Activated CD4-positive, alpha-beta T cell treated with anti-CD3 and anti-CD28 coated beads, Interleukin-2, amount 50 U/mL, for 48 hours (primary cell): ENCODE measurements around the gene CARTPT.

Source experiments
- DNase-seq, 2 experiments: peaks; one replicate each; pipeline ENCODE4 v3.0.0-alpha.2; 2020

The CARTPT gene

GRCh38 chr5:71719063-71719964 lies at the start of gene CARTPT:
Gene CARTPT, plus strand, starts transcription at chr5:71719275. Its CDS starts 19 bp downstream, at chr5:71719294.
- no peak for DNase-seq

- DNase-seq = no peak
Measured at GRCh38 chr5:71677977-71678376, 41.1 kb upstream of the CARTPT start.

DNA sequence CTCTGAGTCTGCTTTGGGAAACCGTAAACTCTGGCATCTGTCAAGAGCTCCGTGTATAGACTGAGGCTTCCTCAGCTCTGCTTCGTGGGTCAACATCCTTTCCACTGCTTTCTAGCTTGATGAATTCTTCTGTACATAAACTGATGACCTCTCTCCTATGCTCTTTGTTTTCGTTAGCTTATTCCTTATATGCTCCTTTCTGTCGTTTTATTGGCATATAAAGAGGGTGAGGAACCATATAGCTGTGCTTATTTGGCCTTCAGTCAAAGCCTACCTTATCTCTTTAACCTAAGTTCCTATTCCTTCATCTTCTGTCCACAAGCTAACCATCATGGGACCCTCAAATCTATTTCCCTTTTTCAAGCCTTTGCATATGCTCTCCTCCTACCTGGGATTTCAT lies 39.4 kb upstream of the CARTPT start:
- no peak for DNase-seq

DNA sequence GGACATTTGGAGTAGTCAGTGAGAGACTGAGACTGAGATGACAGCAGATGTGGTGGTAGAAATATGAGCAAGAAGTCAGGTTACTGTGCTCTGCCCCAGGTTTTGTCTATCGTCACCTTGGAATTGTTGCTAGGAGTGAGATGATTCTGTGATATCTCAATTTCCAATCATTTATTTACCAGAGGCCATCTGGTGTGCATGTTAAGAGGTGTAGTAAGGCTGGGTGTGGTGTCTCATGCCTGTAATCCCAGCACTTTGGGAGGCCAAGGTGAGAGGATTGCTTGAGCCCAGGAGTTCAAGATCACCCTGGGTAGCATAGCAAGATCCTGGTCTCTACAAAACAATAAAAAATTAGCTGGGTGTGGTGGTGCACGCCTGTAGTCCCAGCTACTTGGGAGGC lies 38.6 kb upstream of the CARTPT start:
- DNase-seq = no peak

DNA sequence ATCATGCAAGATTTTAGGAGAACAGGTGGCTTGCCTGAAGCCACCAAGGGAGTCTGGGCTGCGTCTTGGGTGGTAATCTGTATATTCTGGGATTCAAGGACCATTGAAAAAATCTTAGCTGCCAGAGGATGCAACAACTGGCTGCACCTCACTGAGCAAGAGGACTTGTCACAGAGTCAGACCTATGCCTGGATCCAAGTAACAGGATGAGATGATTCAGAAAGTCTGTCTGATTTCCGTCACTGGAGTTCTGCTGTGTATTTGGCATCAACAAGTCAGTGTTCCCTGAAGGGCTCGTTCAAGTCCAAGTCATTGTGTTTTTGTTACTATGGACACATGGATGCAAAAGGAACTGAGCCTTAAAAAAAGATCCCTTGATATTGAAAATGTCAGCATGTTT lies 37.8 kb upstream of the CARTPT start:
- DNase-seq = no peak

DNA sequence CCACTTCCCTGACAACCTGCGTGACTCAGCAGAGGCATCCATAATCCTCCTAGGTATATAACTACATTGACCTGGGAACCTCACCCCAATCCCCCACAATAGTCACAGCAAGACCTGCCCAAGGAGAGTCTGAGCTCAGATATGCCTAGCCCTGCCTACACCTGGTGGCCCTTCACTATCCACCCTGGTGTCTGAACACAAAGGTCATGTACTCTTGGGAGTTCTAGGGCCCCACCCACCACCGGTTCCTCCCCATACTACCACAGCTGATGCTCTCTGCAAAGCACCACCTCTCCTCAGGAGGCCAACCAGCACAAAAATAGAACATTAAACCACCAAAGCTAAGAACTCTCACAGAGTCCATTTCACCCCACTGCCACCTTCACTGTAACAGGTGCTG lies 34.8 kb upstream of the CARTPT start:
- DNase-seq = no peak

DNA sequence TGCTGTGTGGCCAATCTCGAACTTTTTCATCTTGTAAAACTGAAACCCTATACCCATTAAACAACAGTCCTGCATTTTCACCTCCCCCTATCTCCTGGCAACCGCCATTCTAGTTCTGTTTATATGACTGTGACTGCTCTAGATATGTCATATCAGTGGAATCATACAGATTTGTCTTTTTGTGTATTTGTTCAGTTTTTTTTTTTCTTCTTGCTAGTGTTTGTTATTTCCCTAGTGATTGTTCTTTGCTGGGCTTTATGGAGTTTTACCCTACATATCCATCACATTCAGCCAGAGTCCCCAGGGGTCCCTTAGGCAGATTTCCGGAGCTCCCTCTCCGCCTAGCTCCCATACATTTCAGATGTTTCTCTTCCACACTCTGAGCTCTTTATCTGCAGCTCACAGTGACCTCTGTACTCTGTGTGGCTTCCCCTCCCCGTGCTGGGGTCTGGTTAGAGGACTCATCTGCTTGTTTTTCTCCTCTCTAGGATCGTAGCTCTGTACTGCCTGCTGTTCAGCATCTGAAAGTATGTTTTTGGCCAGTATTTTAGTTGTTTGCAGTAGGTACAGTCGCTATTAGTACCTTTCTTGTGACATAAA lies 25.1 kb upstream of the CARTPT start:
- DNase-seq = no peak

- no peak for DNase-seq
Measured at GRCh38 chr5:71695071-71695470, 24.0 kb upstream of the CARTPT start.

- no peak for DNase-seq
Measured at GRCh38 chr5:71695595-71695994, 23.5 kb upstream of the CARTPT start.

DNA sequence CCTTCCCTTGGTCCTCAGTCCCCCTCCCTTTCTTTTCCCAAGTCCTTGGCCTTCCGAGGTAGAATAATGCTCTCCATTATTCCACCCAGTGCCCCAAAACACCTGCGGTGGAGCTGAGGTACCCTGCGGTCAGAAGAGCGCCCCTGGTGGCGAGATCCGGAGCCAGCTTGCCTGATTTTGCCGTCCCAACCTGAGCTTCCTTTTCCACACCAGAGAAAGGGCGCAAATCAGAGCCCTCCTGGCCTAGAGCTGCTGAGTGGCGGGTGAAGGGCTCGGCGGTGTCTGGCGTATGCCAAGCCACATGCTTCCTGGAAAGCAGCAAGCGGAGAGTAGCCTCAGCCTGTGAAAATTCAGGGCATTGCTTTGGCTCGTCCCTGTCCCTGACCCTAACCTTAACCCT lies 21.1 kb upstream of the CARTPT start:
- DNase-seq = no peak

DNA sequence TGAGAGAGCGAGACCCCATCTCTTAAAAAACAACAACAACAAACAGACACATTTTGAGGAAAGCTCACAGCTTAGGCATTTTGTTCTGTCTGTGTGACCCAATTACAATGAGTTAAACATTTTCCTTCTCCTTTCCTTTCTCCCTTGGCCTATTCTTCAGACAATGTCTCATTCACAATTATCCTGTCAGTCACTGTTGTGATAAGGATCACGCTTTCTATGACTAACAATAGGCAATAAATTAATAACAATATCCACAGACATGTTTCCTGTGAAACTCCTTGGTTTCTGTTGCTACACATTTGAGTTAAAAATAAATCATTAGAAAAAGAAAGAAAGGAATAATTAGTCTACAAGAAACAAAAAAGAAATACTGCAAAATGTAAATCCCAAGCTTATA lies 19.8 kb upstream of the CARTPT start:
- DNase-seq = no peak

DNA sequence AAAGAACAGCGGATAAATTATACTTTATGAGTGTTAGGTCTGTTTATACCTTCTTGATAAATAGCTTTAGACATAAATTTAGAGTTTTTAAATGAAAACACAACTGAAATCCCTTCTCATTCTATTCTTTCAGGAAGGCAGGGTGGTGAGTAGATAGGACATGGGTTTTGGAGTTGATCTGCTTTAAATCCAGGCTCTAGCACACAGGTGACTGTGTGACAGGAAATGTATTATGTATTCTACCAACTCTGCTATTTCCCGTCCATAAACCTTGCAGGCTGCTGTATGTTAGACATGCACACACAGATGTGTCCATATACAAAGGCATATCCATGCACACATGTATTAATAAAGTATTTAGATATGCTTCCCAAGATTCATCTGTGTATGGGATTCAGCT lies 19.3 kb upstream of the CARTPT start:
- no peak for DNase-seq

DNA sequence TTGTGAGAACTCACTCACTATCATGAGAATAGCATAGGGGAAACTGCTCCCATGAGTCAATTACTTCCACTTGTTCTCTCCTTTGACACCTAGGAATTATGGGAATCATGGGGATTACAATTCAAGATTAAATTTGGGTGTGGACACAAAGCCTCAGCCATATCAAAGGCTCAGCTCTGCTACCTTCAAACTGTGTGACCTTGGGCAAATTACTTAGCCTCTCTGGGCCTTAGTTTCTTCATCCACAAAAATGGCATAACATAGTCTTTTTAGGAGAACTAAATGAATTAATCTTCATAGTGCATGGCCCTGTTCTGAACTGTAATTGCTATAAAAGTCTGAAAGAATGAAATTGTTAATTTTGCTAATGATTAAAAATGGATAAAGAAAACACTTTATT lies 18.3 kb upstream of the CARTPT start:
- no peak for DNase-seq

- DNase-seq = no peak
Measured at GRCh38 chr5:71701407-71701806, 17.7 kb upstream of the CARTPT start.

- DNase-seq = no peak
Measured at GRCh38 chr5:71703941-71704340, 15.1 kb upstream of the CARTPT start.

GRCh38 chr5:71705421-71705820 lies 13.7 kb upstream of the CARTPT start:
- no peak for DNase-seq

DNA sequence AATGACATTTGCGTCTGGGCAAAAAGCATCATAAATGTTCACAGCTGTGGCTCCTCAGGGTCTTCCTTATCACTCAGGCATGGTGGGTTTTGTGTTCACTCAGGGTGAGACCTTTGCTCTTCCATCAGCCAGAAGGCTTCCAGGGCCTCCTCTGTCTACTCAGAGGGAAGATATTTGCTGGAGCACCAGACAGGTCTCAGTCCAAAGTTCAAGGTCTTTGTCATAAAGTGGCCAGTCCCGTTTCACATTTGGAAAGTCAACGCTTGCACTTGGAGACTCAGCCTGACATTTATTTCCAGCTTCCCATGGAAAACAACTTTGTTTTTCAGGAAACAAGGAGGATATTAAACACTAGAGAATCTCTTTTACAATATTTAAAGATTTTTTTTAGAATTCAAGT lies 12.2 kb upstream of the CARTPT start:
- no peak for DNase-seq

- no peak for DNase-seq
Measured at GRCh38 chr5:71711610-71712009, 7.5 kb upstream of the CARTPT start.

GRCh38 chr5:71714911-71715310 lies 4.2 kb upstream of the CARTPT start:
- no peak for DNase-seq

- no peak for DNase-seq
Measured at GRCh38 chr5:71727978-71728377, 8.9 kb downstream of the CARTPT start.

DNA sequence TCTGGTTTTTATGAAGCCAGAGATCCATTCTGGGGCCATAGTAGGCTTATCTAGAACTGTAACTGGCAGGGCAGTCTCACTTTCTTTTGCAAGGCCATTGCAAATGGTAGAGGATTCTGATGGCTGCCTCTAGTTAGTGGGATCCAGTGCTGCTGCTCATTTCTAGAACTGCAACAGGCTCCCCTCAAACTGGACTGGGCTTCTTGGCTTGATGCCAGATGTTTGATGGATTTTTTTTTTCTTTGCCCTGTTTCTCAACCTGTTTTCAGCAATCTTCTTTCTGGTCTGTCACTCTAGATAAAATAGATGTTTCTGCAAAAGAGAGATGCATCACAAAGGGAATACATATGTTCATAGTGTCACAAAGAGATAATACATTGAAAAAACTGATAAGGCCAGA lies 11.9 kb downstream of the CARTPT start:
- DNase-seq = no peak

DNA sequence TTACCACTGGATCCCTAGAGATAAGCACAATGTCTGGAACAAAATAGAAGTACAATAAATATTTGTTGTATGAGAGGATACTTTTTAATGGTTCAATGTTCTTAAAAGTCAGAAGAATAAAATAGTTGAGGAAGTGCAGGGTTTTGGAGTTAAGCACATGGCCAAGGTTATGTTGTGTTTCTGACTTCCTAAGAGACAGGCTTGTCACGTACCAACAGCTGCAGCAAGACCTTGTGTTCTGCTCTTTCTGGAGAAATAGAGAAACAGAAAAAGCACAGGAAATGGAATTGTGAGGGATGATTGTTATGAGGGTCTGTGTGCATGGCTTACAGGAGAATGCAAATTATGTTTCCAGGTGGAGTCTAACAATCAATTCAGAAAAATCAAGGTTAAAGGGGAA lies 12.9 kb downstream of the CARTPT start:
- no peak for DNase-seq

DNA sequence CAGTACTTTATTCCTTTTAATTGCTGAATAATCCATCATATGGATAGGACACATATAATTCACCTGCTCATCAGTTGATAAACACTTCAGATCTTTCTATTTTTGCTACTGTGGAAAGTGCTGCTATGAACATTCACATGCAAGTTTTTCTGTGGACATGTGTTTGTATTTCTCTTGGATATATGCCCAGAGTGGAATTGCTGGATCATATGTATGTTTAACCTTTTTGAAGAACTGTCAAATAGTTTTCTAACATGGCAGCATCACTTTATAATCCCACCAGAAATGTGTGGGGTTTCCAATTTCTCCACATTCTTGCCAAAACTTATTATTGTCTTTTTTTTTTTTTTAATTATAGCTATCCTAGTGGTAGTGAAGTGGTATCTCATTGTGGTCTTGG lies 15.1 kb downstream of the CARTPT start:
- no peak for DNase-seq

DNA sequence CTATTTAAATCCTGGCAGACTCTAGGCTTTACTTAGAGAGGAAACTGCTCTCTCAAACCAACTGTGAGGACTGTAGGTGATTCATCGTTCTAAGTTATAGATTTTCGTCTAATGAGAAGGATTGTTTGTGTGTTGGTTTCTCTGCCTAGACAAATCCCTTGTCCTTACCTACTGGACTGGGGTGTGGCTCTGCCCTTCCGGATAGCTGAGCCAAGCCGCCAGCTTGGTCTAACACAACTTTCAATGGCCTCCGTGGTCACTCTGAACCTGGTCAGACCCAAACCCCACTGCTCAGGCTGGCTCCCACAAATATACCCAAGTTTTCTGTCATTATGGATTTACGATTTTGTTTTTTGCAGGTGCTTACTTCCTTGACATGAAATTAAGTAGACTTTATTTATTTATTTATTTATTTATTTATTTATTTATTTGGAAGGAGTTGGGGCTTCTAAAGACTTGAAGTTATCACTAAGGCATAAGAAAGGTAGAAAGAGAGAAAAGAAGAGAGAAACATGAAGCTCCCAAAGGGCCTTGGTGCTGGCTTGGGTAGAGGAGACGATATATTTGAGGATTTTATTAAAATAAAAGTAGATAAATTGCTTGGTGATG lies 19.0 kb downstream of the CARTPT start:
- no peak for DNase-seq
